Ishikawa (cell line): ENCODE results near the gene SPON1.

Experiments used
- CEBPB ChIP-seq: IDR thresholded peaks from 2 replicates; pipeline ENCODE4 v1.6.1; 2012
- CREB1 ChIP-seq: IDR thresholded peaks from 2 replicates; pipeline ENCODE4 v1.6.1; 2012; ENCODE audit warnings: low read depth
- EGR1 ChIP-seq: IDR thresholded peaks from 2 replicates; pipeline ENCODE4 v1.6.1; 2012
- EP300 ChIP-seq: IDR thresholded peaks from 2 replicates; pipeline ENCODE4 v1.6.1; 2012; ENCODE audit warnings: borderline replicate concordance
- NFIC ChIP-seq: IDR thresholded peaks from 2 replicates; pipeline ENCODE4 v1.6.1; 2012
- TAF1 ChIP-seq: IDR thresholded peaks from 2 replicates; pipeline ENCODE4 v1.6.1; 2012; ENCODE audit warnings: low read depth, mild to moderate bottlenecking
- TCF12 ChIP-seq: IDR thresholded peaks from 2 replicates; pipeline ENCODE4 v1.6.1; 2012; ENCODE audit warnings: low read depth
- TEAD4 ChIP-seq: IDR thresholded peaks from 2 replicates; pipeline ENCODE4 v1.6.1; 2012
- YY1 ChIP-seq: IDR thresholded peaks from 2 replicates; pipeline ENCODE4 v1.6.1; 2012; ENCODE audit warnings: low read depth
- TF ChIP-seq, protein P1 (sequence below): IDR thresholded peaks from 2 replicates; pipeline ENCODE4 v1.6.1; 2012
- TF ChIP-seq, protein P2 (sequence below): IDR thresholded peaks from 2 replicates; pipeline ENCODE4 v1.6.1; 2012; ENCODE audit warnings: low read depth, mild to moderate bottlenecking
- TF ChIP-seq, protein P3 (sequence below): IDR thresholded peaks from 2 replicates; pipeline ENCODE4 v1.6.1; 2012

DNA sequence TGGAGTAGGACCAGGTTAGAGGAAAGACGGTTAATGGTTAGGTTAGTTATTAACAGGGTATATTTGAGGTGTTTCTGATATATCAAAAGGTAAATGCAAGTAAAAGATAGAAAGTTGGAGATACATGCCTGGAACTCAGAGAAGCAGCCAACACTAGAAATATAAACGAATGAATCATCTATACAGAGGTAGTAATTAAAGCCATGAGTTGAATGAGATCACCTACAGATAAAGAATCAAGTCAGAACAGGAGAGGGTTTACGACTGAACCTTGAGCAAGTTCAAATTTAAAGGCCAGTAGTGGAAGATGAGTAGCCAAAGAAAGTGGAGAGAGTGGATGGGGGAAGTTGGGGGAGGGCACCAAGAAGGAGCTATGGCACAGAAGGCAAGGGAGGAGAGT lies 73.9 kb downstream of the SPON1 start:
- TF ChIP-seq NFIC, result no peak
- no peak for TF ChIP-seq EP300
- TF ChIP-seq, protein P1, sequence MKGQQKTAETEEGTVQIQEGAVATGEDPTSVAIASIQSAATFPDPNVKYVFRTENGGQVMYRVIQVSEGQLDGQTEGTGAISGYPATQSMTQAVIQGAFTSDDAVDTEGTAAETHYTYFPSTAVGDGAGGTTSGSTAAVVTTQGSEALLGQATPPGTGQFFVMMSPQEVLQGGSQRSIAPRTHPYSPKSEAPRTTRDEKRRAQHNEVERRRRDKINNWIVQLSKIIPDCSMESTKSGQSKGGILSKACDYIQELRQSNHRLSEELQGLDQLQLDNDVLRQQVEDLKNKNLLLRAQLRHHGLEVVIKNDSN, result no peak
- TF ChIP-seq, protein P2, sequence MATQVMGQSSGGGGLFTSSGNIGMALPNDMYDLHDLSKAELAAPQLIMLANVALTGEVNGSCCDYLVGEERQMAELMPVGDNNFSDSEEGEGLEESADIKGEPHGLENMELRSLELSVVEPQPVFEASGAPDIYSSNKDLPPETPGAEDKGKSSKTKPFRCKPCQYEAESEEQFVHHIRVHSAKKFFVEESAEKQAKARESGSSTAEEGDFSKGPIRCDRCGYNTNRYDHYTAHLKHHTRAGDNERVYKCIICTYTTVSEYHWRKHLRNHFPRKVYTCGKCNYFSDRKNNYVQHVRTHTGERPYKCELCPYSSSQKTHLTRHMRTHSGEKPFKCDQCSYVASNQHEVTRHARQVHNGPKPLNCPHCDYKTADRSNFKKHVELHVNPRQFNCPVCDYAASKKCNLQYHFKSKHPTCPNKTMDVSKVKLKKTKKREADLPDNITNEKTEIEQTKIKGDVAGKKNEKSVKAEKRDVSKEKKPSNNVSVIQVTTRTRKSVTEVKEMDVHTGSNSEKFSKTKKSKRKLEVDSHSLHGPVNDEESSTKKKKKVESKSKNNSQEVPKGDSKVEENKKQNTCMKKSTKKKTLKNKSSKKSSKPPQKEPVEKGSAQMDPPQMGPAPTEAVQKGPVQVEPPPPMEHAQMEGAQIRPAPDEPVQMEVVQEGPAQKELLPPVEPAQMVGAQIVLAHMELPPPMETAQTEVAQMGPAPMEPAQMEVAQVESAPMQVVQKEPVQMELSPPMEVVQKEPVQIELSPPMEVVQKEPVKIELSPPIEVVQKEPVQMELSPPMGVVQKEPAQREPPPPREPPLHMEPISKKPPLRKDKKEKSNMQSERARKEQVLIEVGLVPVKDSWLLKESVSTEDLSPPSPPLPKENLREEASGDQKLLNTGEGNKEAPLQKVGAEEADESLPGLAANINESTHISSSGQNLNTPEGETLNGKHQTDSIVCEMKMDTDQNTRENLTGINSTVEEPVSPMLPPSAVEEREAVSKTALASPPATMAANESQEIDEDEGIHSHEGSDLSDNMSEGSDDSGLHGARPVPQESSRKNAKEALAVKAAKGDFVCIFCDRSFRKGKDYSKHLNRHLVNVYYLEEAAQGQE, result no peak
- no peak for TF ChIP-seq CREB1
- no peak for TF ChIP-seq TEAD4
- no peak for TF ChIP-seq TAF1
- TF ChIP-seq, protein P3, sequence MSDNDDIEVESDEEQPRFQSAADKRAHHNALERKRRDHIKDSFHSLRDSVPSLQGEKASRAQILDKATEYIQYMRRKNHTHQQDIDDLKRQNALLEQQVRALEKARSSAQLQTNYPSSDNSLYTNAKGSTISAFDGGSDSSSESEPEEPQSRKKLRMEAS, result no peak
- TF ChIP-seq CEBPB, result no peak
- no peak for TF ChIP-seq EGR1
- TF ChIP-seq TCF12, result no peak
- no peak for TF ChIP-seq YY1
